Measurements from ENCODE around the gene USP28. TPM values are rescaled to one million over a fixed set of nuclear protein-coding genes. Genes with fewer than 3 reads are reported as not detected.
A peak's percentile ranks its signal among the peaks of the same experiment; 100 is the strongest.

USP28 gene
- total and polyA plus RNA-seq, 2 of the 8 experiments (the other 6 are each of a cell fraction or from before 2014, with no cell fraction given) = 82.6 to 119 TPM

DNA sequence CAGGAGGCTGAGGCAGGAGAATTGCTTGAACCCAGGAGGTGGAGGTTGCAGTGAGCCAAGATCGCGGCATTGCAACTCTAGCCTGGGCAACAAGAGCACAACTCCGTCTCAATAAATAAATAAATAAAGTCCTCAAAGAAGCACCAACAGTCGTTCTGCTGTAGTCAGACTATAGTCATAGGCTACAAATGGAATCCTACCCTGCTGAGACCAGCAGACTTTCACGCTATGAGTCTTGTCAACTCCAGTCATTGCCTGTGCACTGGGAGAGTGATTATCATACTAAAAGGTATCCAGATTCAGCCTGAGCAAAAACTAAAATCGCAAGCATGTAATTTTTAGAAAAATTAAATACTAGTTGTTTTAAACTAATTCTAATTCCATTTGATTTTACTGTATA is 19.6 kb downstream of the USP28 start:
- no peak overlapping the region for H3K4ac ChIP-seq (replicated peaks; ENCODE audit: insufficient read length, low read depth, low read length)

More for the DNA sequence above, 19.6 kb downstream of the USP28 start:
- H3K79me1 ChIP-seq (ENCODE audit: low read depth, low read length) = no peaks in the 10 kb centered on the region; the same call in 1 of the 2 replicates
- H3K18ac ChIP-seq (ENCODE audit: extremely low read depth, low read length) = no peak overlapping the region
- no peak overlapping the region for H2AFZ ChIP-seq (ENCODE audit: low read length)
- H4K20me1 ChIP-seq (replicated peaks in 1 of 2; ENCODE audit: control insufficient read depth in 1 of 2, insufficient read depth in 2 of 2, low read length in 2 of 2) = peaks cover 0 to 1% of the 10 kb centered on the region in 2 experiments
- no peak overlapping the region for H3K23ac ChIP-seq (ENCODE audit: insufficient read length)
- TF ChIP-seq SIX5 (IDR thresholded peaks at IDR 0.05; ENCODE audit: low read depth, low read length) (no peak), CBX8 (IDR thresholded peaks at IDR 0.05; ENCODE audit: borderline replicate concordance, low read depth, low read length) (no peak), TEAD4 (IDR thresholded peaks at IDR 0.05; ENCODE audit: low read depth, low read length) (no peak), HDAC6 (IDR thresholded peaks at IDR 0.05; ENCODE audit: low read depth, low read length) (no peak), POLR2A (IDR thresholded peaks at IDR 0.05; ENCODE audit: control extremely low read depth in 1 of 2, low read depth in 2 of 2, low read length in 2 of 2) (no peak)
- TF ChIP-seq, protein P1, sequence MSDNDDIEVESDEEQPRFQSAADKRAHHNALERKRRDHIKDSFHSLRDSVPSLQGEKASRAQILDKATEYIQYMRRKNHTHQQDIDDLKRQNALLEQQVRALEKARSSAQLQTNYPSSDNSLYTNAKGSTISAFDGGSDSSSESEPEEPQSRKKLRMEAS (IDR thresholded peaks at IDR 0.05) = no peak
- ChIA-PET POLR2A (ENCODE audit: partially characterized antibody) (interaction anchor here (4.6 kb wide), 1 partner anchor 8 kb away, joined by 23 read pairs; no protein-coding TSS in a partner anchor), CTCF (ENCODE audit: partially characterized antibody) (interaction anchor here (1.0 to 1.6 kb wide), 2 partner anchors 12 to 39 kb away, joined by 3 read pairs; no protein-coding TSS in a partner anchor)
- peak overlapping the region; percentile 50; the same call in 1 of the 2 replicates for H2BK5ac ChIP-seq (ENCODE audit: low read depth, low read length)
- peak overlapping the region; percentile 93 for H2BK120ac ChIP-seq (replicated peaks; ENCODE audit: low read depth, low read length)
- H4K5ac ChIP-seq (ENCODE audit: insufficient read length, low read depth, low read length) = no peak overlapping the region
- DNase-seq (ENCODE audit: low read depth in 1 of 2, low spot score in 2 of 2) (no peak), FAIRE-seq (no peak)
- WGBS, 2 experiments (ENCODE audit: extremely low coverage in 1 of 2, insufficient coverage in 1 of 2, insufficient read length in 1 of 2, insufficient replicate concordance in 2 of 2, low coverage in 1 of 2, low lambda C conversion rate in 2 of 2, missing lambda C conversion rate in 1 of 2) = 76% methylated on average over 6 of the region's 6 CpGs; no CpG with 5 or more reads in 1 of the 2 experiments
- no peak overlapping the region for H2AK5ac ChIP-seq (ENCODE audit: low read depth, low read length)
- H3K9ac ChIP-seq (replicated peaks in 1 of 4; ENCODE audit: extremely low read depth in 1 of 4, low read depth in 3 of 4, low read length in 3 of 4) = no peak overlapping the region
- H4K91ac ChIP-seq (replicated peaks; ENCODE audit: insufficient read length, low read length) = peak overlapping the region; percentile 79
- H4K8ac ChIP-seq (ENCODE audit: extremely low read depth, insufficient read depth, low read length) = no peak overlapping the region
- H2BK12ac ChIP-seq (ENCODE audit: low read depth, low read length) = 0 out of 2 replicates have a peak overlapping the region, but pooled peaks have one; percentile 29
- H3K14ac ChIP-seq (ENCODE audit: insufficient read length) = no peak overlapping the region
- no peaks in the 10 kb centered on the region for H3K27me3 ChIP-seq (replicated peaks in 1 of 4; ENCODE audit: control insufficient read depth in 3 of 4, extremely low read depth in 1 of 4, insufficient read depth in 3 of 4, low read length in 3 of 4)
- no peak overlapping the region for H3K4me3 ChIP-seq (ENCODE audit: extremely low read depth in 1 of 4, insufficient read depth in 2 of 4, low read depth in 3 of 4, low read length in 4 of 4)
- no peaks in the 10 kb centered on the region for H3K23me2 ChIP-seq (ENCODE audit: low read depth, low read length)
- H3K4me2 ChIP-seq (ENCODE audit: insufficient read depth in 1 of 2, low read depth in 2 of 2, low read length in 2 of 2) = no peak overlapping the region
- H3K79me2 ChIP-seq (ENCODE audit: control insufficient read depth in 1 of 2, insufficient read depth in 2 of 2, low read length in 2 of 2) = peaks cover 3 to 78% of the 10 kb centered on the region in 2 experiments; a peak in 3 of 4 replicates
- H3K36me3 ChIP-seq (ENCODE audit: control insufficient read depth in 2 of 4, insufficient read depth in 4 of 4, low read length in 3 of 4) = peaks cover 4 to 32% (median 10%) of the 10 kb centered on the region in 4 experiments; a peak in 6 of 8 replicates
- no peak overlapping the region for H3K56ac ChIP-seq (replicated peaks; ENCODE audit: insufficient read length, low read depth, low read length)
- no peak overlapping the region for H2BK15ac ChIP-seq (ENCODE audit: low read length)
- H3K27ac ChIP-seq (ENCODE audit: low read depth, low read length) = no peak overlapping the region
- H3K4me1 ChIP-seq (replicated peaks in 1 of 4; ENCODE audit: control insufficient read depth in 3 of 4, insufficient read depth in 4 of 4, low read length in 3 of 4) = peaks cover 2 to 35% (median 6%) of the 10 kb centered on the region in 4 experiments; a peak in 6 of 7 replicates
- H3K9me3 ChIP-seq (ENCODE audit: insufficient read depth in 2 of 2, low read depth in 1 of 2, low read length in 1 of 2) = no peaks in the 10 kb centered on the region
- no peak overlapping the region for H2BK20ac ChIP-seq (ENCODE audit: low read length)

Measured in H1 (cell line).